HepG2 (cell line): ENCODE measurements around the gene UBE3B. TPM values are rescaled to one million over a fixed set of nuclear protein-coding genes. Genes with fewer than 3 reads are reported as not detected.
A peak's percentile ranks its signal among the peaks of the same experiment; 100 is the strongest.

ENCODE experiments used
- ELF4 ChIP-seq: sonication (generic); formaldehyde crosslinking; IDR thresholded peaks from 2 replicates; pipeline ENCODE4 v1.5.0; 2020; ENCODE audit warnings: missing genetic modification reagents, mild to moderate bottlenecking, moderate library complexity, borderline replicate concordance
- EP300 ChIP-seq, 3 experiments: sonication (generic) in 1 of 3; formaldehyde crosslinking in 1 of 3; IDR thresholded peaks; 2 replicates each; pipeline versions ENCODE4 v1.5.1 to v1.6.1; 2011 to 2020; ENCODE audit warnings: low read depth in 2 of 3, low read length in 2 of 3, borderline replicate concordance in 1 of 3, improper control_type of control experiment in 1 of 3, mild to moderate bottlenecking in 1 of 3, missing genetic modification reagents in 1 of 3, moderate library complexity in 1 of 3
- GABPA ChIP-seq, 2 experiments: IDR thresholded peaks; 2 replicates each; pipeline ENCODE4 v1.6.1; 2011 to 2016; ENCODE audit warnings: low read depth in 2 of 2, low read length in 1 of 2, missing biosample characterization in 1 of 2, missing genetic modification characterization in 1 of 2
- MIER3 ChIP-seq: IDR thresholded peaks from 2 replicates; pipeline ENCODE4 v1.6.1; 2016; ENCODE audit warnings: missing compliant biosample characterization, borderline replicate concordance
- MLXIP ChIP-seq: sonication (generic); formaldehyde crosslinking; IDR thresholded peaks from 2 replicates; pipeline ENCODE4 v1.9.0; 2021; ENCODE audit warnings: missing genetic modification reagents, borderline replicate concordance
- U2AF1 ChIP-seq: fragments of 200-400 bp; formaldehyde crosslinking; optimal IDR thresholded peaks from 2 replicates; pipeline ENCODE3; 2017; ENCODE audit warnings: mild to moderate bottlenecking, low read depth, low read length
- ZNF296 ChIP-seq: sonication (generic); formaldehyde crosslinking; conservative IDR thresholded peaks from 2 replicates; pipeline ENCODE4 v1.5.0; 2020; ENCODE audit warnings: mild to moderate bottlenecking, missing genetic modification reagents
- ZNF331 ChIP-seq: sonication (generic); formaldehyde crosslinking; IDR thresholded peaks from 2 replicates; pipeline ENCODE4 v1.4.0; 2020; ENCODE audit warnings: missing genetic modification reagents
- ZNF530 ChIP-seq: sonication (generic); formaldehyde crosslinking; IDR thresholded peaks from 2 replicates; pipeline ENCODE4 v1.5.0; 2020; ENCODE audit warnings: low read depth, mild to moderate bottlenecking, missing genetic modification reagents
- ZNF772 ChIP-seq: sonication (generic); formaldehyde crosslinking; IDR thresholded peaks from 2 replicates; pipeline ENCODE4 v1.5.0; 2020; ENCODE audit warnings: mild to moderate bottlenecking, missing genetic modification reagents
- ZNF775 ChIP-seq: sonication (generic); formaldehyde crosslinking; IDR thresholded peaks from 2 replicates; pipeline ENCODE4 v1.4.0; 2020; ENCODE audit warnings: missing genetic modification reagents, mild to moderate bottlenecking, moderate library complexity, borderline replicate concordance
- polyA plus RNA-seq, 8 experiments: library from polyadenylated mRNA; depleted of rRNA in 3 of 8; stranded (reverse) in 7 of 8; unstranded in 1 of 8; fragments of >200 nt; fragmentation: Illumina TruSeq in 4 of 8; extraction: Trizol in 4 of 8; gene quantifications; 2 replicates each; pipeline versions ENCODE4 v1.2.1 to v1.2.3, GENCODE V29; 2011 to 2016; ENCODE audit warnings: low read depth in 4 of 8, missing spikeins in 1 of 8, mixed read lengths in 1 of 8; ENCODE audit not compliant: insufficient read depth in 1 of 8
- total RNA-seq, 5 experiments: library from RNA; depleted of rRNA; stranded (reverse); fragments of >200 nt; fragmentation: Illumina TruSeq; extraction: Trizol; gene quantifications; 2 replicates each; pipeline ENCODE4 v1.2.3, GENCODE V29; 2016; ENCODE audit warnings: low read depth in 1 of 5
- TF ChIP-seq, protein P1 (sequence below): sonication (generic); formaldehyde crosslinking; IDR thresholded peaks from 2 replicates; pipeline ENCODE4 v1.4.0; 2020; ENCODE audit warnings: mild to moderate bottlenecking, missing genetic modification reagents
- TF ChIP-seq, protein P2 (sequence below): sonication (generic); formaldehyde crosslinking; IDR thresholded peaks from 2 replicates; pipeline ENCODE4 v1.8.0; 2022; ENCODE audit warnings: mild to moderate bottlenecking, missing genetic modification reagents, moderate library complexity
- TF ChIP-seq, protein P3 (sequence below): sonication (generic); formaldehyde crosslinking; IDR thresholded peaks from 2 replicates; pipeline ENCODE4 v1.4.0; 2020; ENCODE audit warnings: mild to moderate bottlenecking, missing genetic modification reagents

UBE3B gene
- total and polyA plus RNA-seq, 2 of the 13 experiments (the other 11 are each of a cell fraction or from before 2014, with no cell fraction given), result 22.7 to 25.3 TPM

DNA sequence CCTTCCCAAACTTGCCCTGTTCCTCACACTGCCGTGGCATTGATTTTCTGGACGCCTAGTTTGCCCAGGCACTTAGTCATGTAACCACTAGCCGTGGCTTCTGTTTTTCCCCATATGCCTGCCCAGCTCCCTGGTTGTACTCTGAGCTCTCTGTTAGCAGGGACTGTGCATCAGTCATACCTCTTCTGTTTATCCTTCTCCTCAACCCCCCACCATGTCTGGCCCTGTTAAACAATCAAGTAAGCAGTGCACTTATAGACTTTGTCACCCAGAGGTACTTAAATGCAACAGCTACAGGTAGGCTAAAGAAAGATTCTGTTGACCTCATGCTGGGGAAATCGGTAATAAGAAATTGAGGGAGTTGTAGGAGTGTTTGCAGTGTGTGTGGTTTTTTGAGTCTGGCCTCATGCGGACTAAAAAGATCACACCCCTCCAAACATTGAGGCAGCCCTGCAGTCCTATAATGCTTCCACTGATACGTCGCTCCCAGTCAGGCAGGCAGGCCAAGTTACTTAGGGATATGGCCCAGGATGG is 17.0 kb downstream of the UBE3B start (continued):
- TF ChIP-seq EP300 (IDR thresholded peaks at IDR 0.05; ENCODE audit: low read depth in 2 of 2, low read length in 2 of 2), result peak in 1 of 2 experiments; percentile 66; a peak in 2 of 4 replicates
- TF ChIP-seq EP300 (CRISPR knock-in tag; IDR thresholded peaks at IDR 0.05; ENCODE audit: borderline replicate concordance), result no peak
- TF ChIP-seq ZNF296 (CRISPR knock-in tag), result no peak
- TF ChIP-seq, protein P1, sequence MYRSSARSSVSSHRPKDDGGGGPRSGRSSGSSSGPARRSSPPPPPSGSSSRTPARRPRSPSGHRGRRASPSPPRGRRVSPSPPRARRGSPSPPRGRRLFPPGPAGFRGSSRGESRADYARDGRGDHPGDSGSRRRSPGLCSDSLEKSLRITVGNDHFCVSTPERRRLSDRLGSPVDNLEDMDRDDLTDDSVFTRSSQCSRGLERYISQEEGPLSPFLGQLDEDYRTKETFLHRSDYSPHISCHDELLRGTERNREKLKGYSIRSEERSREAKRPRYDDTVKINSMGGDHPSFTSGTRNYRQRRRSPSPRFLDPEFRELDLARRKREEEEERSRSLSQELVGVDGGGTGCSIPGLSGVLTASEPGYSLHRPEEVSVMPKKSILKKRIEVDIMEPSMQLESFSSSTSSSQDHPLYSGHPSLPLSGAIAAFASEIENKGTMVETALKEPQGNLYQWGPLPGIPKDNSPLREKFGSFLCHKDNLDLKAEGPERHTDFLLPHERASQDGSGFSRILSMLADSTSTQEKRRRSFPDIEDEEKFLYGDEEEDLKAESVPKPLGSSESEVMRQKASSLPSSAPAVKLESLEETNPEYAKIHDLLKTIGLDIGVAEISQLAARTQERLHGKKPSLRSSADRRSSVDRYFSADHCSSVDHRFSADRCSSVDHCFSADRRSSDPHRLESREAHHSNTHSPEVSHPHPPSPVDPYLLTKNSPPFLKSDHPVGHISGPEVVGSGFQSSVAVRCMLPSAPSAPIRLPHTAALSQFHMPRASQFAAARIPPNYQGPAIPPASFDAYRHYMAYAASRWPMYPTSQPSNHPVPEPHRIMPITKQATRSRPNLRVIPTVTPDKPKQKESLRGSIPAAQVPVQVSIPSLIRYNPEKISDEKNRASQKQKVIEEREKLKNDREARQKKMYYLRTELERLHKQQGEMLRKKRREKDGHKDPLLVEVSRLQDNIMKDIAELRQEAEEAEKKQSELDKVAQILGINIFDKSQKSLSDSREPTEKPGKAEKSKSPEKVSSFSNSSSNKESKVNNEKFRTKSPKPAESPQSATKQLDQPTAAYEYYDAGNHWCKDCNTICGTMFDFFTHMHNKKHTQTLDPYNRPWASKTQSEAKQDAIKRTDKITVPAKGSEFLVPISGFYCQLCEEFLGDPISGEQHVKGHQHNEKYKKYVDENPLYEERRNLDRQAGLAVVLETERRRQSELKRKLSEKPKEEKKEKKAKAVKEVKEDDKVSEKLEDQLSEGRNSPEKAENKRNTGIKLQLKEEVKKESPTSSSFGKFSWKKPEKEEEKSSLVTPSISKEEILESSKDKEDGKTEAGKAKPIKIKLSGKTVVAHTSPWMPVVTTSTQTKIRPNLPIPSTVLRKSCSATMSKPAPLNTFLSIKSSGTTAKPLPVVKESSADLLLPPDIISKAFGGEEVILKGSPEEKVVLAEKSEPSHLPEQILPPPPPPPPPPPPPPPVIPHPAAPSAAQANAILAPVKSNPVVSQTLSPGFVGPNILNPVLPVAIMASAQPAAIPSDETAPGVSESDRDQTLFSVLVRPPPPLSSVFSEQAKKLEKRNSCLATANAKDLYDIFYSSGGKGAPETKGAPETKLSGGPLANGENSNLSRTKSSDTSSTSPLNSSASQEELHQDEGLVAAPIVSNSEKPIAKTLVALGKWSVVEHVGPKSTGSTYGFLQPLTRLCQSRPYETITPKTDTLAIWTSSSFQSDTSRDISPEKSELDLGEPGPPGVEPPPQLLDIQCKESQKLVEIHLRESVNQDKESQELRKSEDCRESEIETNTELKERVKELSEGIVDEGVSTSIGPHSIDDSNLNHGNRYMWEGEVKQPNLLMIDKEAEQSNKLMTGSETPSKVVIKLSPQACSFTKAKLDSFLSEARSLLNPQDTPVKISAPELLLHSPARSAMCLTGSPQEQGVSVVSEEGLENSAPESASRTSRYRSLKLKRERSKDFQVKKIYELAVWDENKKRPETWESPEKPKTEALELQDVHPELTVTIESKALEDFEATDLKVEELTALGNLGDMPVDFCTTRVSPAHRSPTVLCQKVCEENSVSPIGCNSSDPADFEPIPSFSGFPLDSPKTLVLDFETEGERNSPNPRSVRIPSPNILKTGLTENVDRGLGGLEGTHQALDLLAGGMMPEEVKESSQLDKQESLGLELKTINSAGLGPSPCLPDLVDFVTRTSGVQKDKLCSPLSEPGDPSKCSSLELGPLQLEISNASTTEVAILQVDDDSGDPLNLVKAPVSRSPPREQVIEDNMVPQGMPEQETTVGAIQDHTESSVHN (CRISPR knock-in tag), result no peak
- no peak for TF ChIP-seq MLXIP
- TF ChIP-seq, protein P2, sequence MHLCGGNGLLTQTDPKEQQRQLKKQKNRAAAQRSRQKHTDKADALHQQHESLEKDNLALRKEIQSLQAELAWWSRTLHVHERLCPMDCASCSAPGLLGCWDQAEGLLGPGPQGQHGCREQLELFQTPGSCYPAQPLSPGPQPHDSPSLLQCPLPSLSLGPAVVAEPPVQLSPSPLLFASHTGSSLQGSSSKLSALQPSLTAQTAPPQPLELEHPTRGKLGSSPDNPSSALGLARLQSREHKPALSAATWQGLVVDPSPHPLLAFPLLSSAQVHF (CRISPR knock-in tag), result no peak
- no peak for TF ChIP-seq ZNF530
- no peak for TF ChIP-seq ZNF331
- TF ChIP-seq U2AF1, result no peak
- TF ChIP-seq ZNF775 (CRISPR knock-in tag), result no peak
- TF ChIP-seq GABPA (IDR thresholded peaks at IDR 0.05; ENCODE audit: low read depth, low read length), result no peak
- TF ChIP-seq GABPA (CRISPR knock-in tag; IDR thresholded peaks at IDR 0.05; ENCODE audit: low read depth), result no peak
- no peak for TF ChIP-seq ELF4 (CRISPR knock-in tag)
- TF ChIP-seq ZNF772, result no peak
- TF ChIP-seq, protein P3, sequence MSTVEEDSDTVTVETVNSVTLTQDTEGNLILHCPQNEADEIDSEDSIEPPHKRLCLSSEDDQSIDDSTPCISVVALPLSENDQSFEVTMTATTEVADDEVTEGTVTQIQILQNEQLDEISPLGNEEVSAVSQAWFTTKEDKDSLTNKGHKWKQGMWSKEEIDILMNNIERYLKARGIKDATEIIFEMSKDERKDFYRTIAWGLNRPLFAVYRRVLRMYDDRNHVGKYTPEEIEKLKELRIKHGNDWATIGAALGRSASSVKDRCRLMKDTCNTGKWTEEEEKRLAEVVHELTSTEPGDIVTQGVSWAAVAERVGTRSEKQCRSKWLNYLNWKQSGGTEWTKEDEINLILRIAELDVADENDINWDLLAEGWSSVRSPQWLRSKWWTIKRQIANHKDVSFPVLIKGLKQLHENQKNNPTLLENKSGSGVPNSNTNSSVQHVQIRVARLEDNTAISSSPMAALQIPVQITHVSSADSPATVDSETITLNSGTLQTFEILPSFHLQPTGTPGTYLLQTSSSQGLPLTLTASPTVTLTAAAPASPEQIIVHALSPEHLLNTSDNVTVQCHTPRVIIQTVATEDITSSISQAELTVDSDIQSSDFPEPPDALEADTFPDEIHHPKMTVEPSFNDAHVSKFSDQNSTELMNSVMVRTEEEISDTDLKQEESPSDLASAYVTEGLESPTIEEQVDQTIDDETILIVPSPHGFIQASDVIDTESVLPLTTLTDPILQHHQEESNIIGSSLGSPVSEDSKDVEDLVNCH (CRISPR knock-in tag), result no peak
- no peak for TF ChIP-seq MIER3
